GM12878 (cell line): ENCODE measurements around the gene RPS28. TPM values are rescaled to one million over a fixed set of nuclear protein-coding genes. Genes with fewer than 3 reads are reported as not detected.

ENCODE experiments used
- ATAC-seq: fragments of 200-7000 bp; cut with Tn5 transposase; 3 replicates; pipeline ENCODE4 v1.9.1; 2020; ENCODE audit warnings: mild to moderate bottlenecking, moderate library complexity
- BruUV-seq: library from RNA; stranded (reverse); fragments of 400-500 nt; replicated peaks from 2 replicates; lab custom pipeline; 2021; lab: Mats Ljungman, UMichigan
- CTCF ChIA-PET: fragments of 300-600 bp; sonication (Branson Sonifier 250); formaldehyde crosslinking; extraction: SDS; loops from one replicate; lab custom pipeline; 2021; ENCODE audit warnings: inconsistent platforms; lab: Yijun Ruan, JAX
- POLR2A ChIA-PET: fragments of 350-600 bp; formaldehyde crosslinking; extraction: SDS; loops from one replicate; lab custom pipeline; 2021; ENCODE audit warnings: inconsistent platforms; lab: Charles Lee
- RAD21 ChIA-PET: fragments of 300-600 bp; sonication (Branson Sonifier 250); formaldehyde crosslinking; loops from one replicate; lab custom pipeline; 2023; ENCODE audit warnings: antibody characterized with exemption; ENCODE audit not compliant: unreplicated experiment; lab: Charles Lee
- SMC1A ChIA-PET: fragments of 300-600 bp; sonication (Branson Sonifier 250); formaldehyde crosslinking; loops from one replicate; lab custom pipeline; 2023; ENCODE audit not compliant: unreplicated experiment, uncharacterized antibody; lab: Charles Lee
- DNase-seq: peaks from one replicate; pipeline ENCODE4 v3.0.0-alpha.2; 2011; ENCODE audit warnings: low read depth, low spot score
- FAIRE-seq: peaks from 3 replicates; lab custom pipeline; 2011; peaks lifted over from hg19 to GRCh38; lab: Jason Lieb, UNC
- H2AFZ ChIP-seq: 2 replicates; pipeline ENCODE4 v1.6.0; 2011; ENCODE audit warnings: low read depth, low read length, control low read depth; ENCODE audit not compliant: control insufficient read depth
- H3K27ac ChIP-seq: 2 replicates; pipeline ENCODE4 v1.5.1; 2011; ENCODE audit warnings: control low read depth; ENCODE audit not compliant: control insufficient read depth, insufficient read depth
- H3K27me3 ChIP-seq, 2 experiments: replicated peaks in 1 of 2; 2 replicates each; pipeline versions ENCODE4 v1.6.0 to v1.6.1; 2011; ENCODE audit warnings: low read length in 1 of 2; ENCODE audit not compliant: control insufficient read depth in 2 of 2, insufficient read depth in 2 of 2
- H3K36me3 ChIP-seq, 2 experiments: 2 replicates each; pipeline ENCODE4 v1.5.1; 2011; ENCODE audit warnings: low read length in 1 of 2; ENCODE audit not compliant: control insufficient read depth in 2 of 2, insufficient read depth in 2 of 2
- H3K4me1 ChIP-seq: 2 replicates; pipeline ENCODE4 v1.6.1; 2011; ENCODE audit warnings: mild to moderate bottlenecking, low read length, moderate library complexity, mixed read lengths; ENCODE audit not compliant: control insufficient read depth, insufficient read depth
- H3K4me2 ChIP-seq: 2 replicates; pipeline ENCODE4 v1.6.0; 2011; ENCODE audit warnings: control low read depth; ENCODE audit not compliant: control insufficient read depth, insufficient read depth
- H3K4me3 ChIP-seq: fragments of 200-600 bp; sonication (generic); 2 replicates; pipeline ENCODE4 v1.5.1; 2016
- H3K79me2 ChIP-seq: 2 replicates; pipeline ENCODE4 v1.6.0; 2011; ENCODE audit warnings: low read length; ENCODE audit not compliant: control insufficient read depth, insufficient read depth
- H3K9ac ChIP-seq: 2 replicates; pipeline ENCODE4 v1.8.0; 2011; ENCODE audit warnings: low read length, control low read depth, mixed read lengths; ENCODE audit not compliant: control insufficient read depth, insufficient read depth
- H3K9me3 ChIP-seq: replicated peaks from 3 replicates; pipeline ENCODE4 v1.5.1; 2011; ENCODE audit warnings: mild to moderate bottlenecking, low read length; ENCODE audit not compliant: control insufficient read depth, insufficient read depth
- H4K20me1 ChIP-seq: 2 replicates; pipeline ENCODE4 v1.6.0; 2011; ENCODE audit not compliant: control insufficient read depth, insufficient read depth
- BRCA1 ChIP-seq: IDR thresholded peaks from 2 replicates; pipeline ENCODE4 v1.6.1; 2011; ENCODE audit warnings: low read depth, low read length, improper control_type of control experiment
- CTCF ChIP-seq, 3 experiments: IDR thresholded peaks in 2 of 3; conservative IDR thresholded peaks in 1 of 3; 2 replicates each; pipeline ENCODE4 v1.5.1; 2011; ENCODE audit warnings: low read depth in 3 of 3, low read length in 3 of 3, mild to moderate bottlenecking in 3 of 3, control low read depth in 2 of 3, moderate library complexity in 2 of 3, inconsistent platforms in 1 of 3, mixed read lengths in 1 of 3; ENCODE audit not compliant: control insufficient read depth in 2 of 3, insufficient read depth in 1 of 3; ENCODE audit errors: extremely low read depth in 1 of 3
- MEF2A ChIP-seq: IDR thresholded peaks from 2 replicates; pipeline ENCODE4 v1.6.1; 2011; ENCODE audit warnings: low read depth, mild to moderate bottlenecking, low read length, moderate library complexity; ENCODE audit not compliant: insufficient read depth
- MYB ChIP-seq: fragments of 150-350 bp; IDR thresholded peaks from 2 replicates; pipeline ENCODE4 v1.6.1; 2014; ENCODE audit warnings: mild to moderate bottlenecking, low read depth, low read length, borderline replicate concordance
- MYC ChIP-seq: IDR thresholded peaks from 2 replicates; pipeline ENCODE4 v1.6.1; 2011; ENCODE audit warnings: mild to moderate bottlenecking, low read length, moderate library complexity, inconsistent platforms; ENCODE audit not compliant: insufficient read depth, insufficient replicate concordance, insufficient read length, severe bottlenecking
- NKRF ChIP-seq: fragments of 450-650 bp; conservative IDR thresholded peaks from 2 replicates; pipeline ENCODE4 v1.6.1; 2017; ENCODE audit warnings: mild to moderate bottlenecking, moderate library complexity
- POLR2A ChIP-seq: IDR thresholded peaks from 2 replicates; pipeline ENCODE4 v1.6.1; 2011; ENCODE audit warnings: low read depth, mild to moderate bottlenecking, low read length
- SMAD1 ChIP-seq: fragments of 450-650 bp; IDR thresholded peaks from 2 replicates; pipeline ENCODE4 v1.6.1; 2018; ENCODE audit warnings: mild to moderate bottlenecking, low read depth; ENCODE audit not compliant: partially characterized antibody
- ZNF207 ChIP-seq: fragments of 450-650 bp; IDR thresholded peaks from 2 replicates; pipeline ENCODE4 v1.6.1; 2014; ENCODE audit warnings: antibody characterized with exemption, mild to moderate bottlenecking, borderline replicate concordance
- ZSCAN29 ChIP-seq: fragments of 450-650 bp; IDR thresholded peaks from 2 replicates; pipeline ENCODE4 v1.6.1; 2017; ENCODE audit warnings: mild to moderate bottlenecking, moderate library complexity
- WGBS: methylation state at CpG from one replicate; pipeline ENCODE4 v1.1.6; 2016; ENCODE audit warnings: low lambda C conversion rate; ENCODE audit not compliant: insufficient replicate concordance, insufficient coverage; ENCODE audit errors: missing lambda C conversion rate; 5-methylcytosine and 5-hydroxymethylcytosine counted together
- in situ Hi-C: fragments of 300-500 bp; cut with MboI; formaldehyde crosslinking; loops from 9 replicates; pipeline ENCODE4 v1.14.3; 2018; ENCODE audit warnings: mixed read lengths
- intact Hi-C: fragments of 100-400 bp; cut with micrococcal nuclease; formaldehyde crosslinking; loops from one replicate; pipeline ENCODE4 v1.14.2; 2022; ENCODE audit not compliant: unreplicated experiment
- polyA plus RNA-seq, 11 experiments: library from polyadenylated mRNA; depleted of rRNA in 4 of 11; unstranded in 6 of 11; stranded (reverse) in 5 of 11; fragments of >200 nt; fragmentation: Nextera tagmentation in 4 of 11; fragmentation: Illumina TruSeq in 1 of 11; extraction: Ambion mirVana in 4 of 11; extraction: Trizol in 1 of 11; gene quantifications; 1 replicate in 1 of 11; 2 replicates in 10 of 11; pipeline versions ENCODE4 v1.2.1 to v1.2.3, GENCODE V29; 2011 to 2016; ENCODE audit warnings: inconsistent platforms in 2 of 11, missing spikeins in 2 of 11, low read depth in 1 of 11
- total RNA-seq, 4 experiments: library from RNA; depleted of rRNA in 3 of 4; stranded (reverse); fragments of >200 nt in 3 of 4; fragmentation: Illumina TruSeq in 1 of 4; extraction: Trizol in 1 of 4; gene quantifications; 2 replicates each; pipeline versions ENCODE4 v1.2.1 to v1.2.3, GENCODE V29; 2013 to 2021

The RPS28 gene
- total and polyA plus RNA-seq, 10 of the 15 experiments (the other 5 are each of a cell fraction or from before 2014, with no cell fraction given), result 422 to 3,905 (median 1,580) TPM

GRCh38 chr19:8325454-8325853 is 4.2 kb downstream of the RPS28 start:
- TF ChIP-seq NKRF, result no peak
- ChIA-PET RAD21 (interaction anchor here (0.7 kb wide), 1 partner anchor 65 kb away, joined by 3 read pairs; no protein-coding TSS in a partner anchor), POLR2A (interaction anchor here (0.6 kb wide), 2 partner anchors 107 to 927 kb away, joined by 4 to 7 read pairs; no protein-coding TSS in a partner anchor), CTCF (interaction anchor here (0.6 to 1.6 kb wide), 3 partner anchors 32 to 491 kb away, joined by 3 to 5 read pairs (median 4); partner anchors contain the start of gene MYO1F), SMC1A (interaction anchor here (0.6 kb wide), 1 partner anchor 56 kb away, joined by 3 read pairs; no protein-coding TSS in a partner anchor)
- Histone ChIP-seq H3K9me3 (no peaks in the 10 kb centered on the region), H3K27me3 (no peaks in the 10 kb centered on the region), H3K9ac (no peak overlapping the region), H2AFZ (no peak overlapping the region), H3K4me1 (peaks cover 21% of the 10 kb centered on the region), H3K27ac (no peak overlapping the region), H3K36me3 (peaks cover 5 to 10% of the 10 kb centered on the region in 2 experiments), H4K20me1 (no peaks in the 10 kb centered on the region), H3K79me2 (peaks cover 27% of the 10 kb centered on the region), H3K4me2 (no peak overlapping the region), H3K4me3 (no peak overlapping the region)
- in situ Hi-C loops, result no loop called here
- no TSS peak for BruUV-seq
- WGBS, result 39% methylated on average over 3 of the region's 3 CpGs
- no peak for ATAC-seq
- FAIRE-seq, result no peak
- DNase-seq, result no peak
- intact Hi-C loops, result no loop called here

- H4K20me1 ChIP-seq, result no peaks in the 10 kb centered on the region
- BruUV-seq, result no TSS peak
- ChIA-PET RAD21 (no interaction called here), CTCF (interaction anchor here (0.6 kb wide), 1 partner anchor 248 kb away, joined by 3 read pairs; no protein-coding TSS in a partner anchor), SMC1A (no interaction called here), POLR2A (no interaction called here)
- H3K4me2 ChIP-seq, result no peak overlapping the region
- peaks cover 0 to 3% of the 10 kb centered on the region in 2 experiments; a peak in 3 of 4 replicates for H3K27me3 ChIP-seq
- no peaks in the 10 kb centered on the region for H3K79me2 ChIP-seq
- H3K4me1 ChIP-seq, result no peaks in the 10 kb centered on the region
- intact Hi-C loops, result no loop called here
- no peak overlapping the region for H2AFZ ChIP-seq
- no peaks in the 10 kb centered on the region for H3K36me3 ChIP-seq
- 14% methylated on average over 3 of the region's 3 CpGs for WGBS
- ATAC-seq (no peak), FAIRE-seq (no peak), DNase-seq (no peak)
- no peak overlapping the region for H3K27ac ChIP-seq
- no peaks in the 10 kb centered on the region for H3K9me3 ChIP-seq
- in situ Hi-C loops, result no loop called here
- H3K9ac ChIP-seq, result no peak overlapping the region
- no peak overlapping the region for H3K4me3 ChIP-seq
- no peak for TF ChIP-seq ZSCAN29
- TF ChIP-seq MYB, result no peak
- no peak for TF ChIP-seq ZNF207
- no peak for TF ChIP-seq MYC
- no peak for TF ChIP-seq POLR2A
- no peak for TF ChIP-seq CTCF (IDR thresholded peaks at IDR 0.05 in 2 of 3, conservative IDR thresholded peaks at IDR 0.05 in 1 of 3; ENCODE audit: control insufficient read depth in 2 of 3, extremely low read depth in 1 of 3, insufficient read depth in 1 of 3, low read depth in 3 of 3, low read length in 3 of 3)
- TF ChIP-seq MEF2A, result no peak
- no peak for TF ChIP-seq SMAD1
- no peak for TF ChIP-seq BRCA1
Measured at GRCh38 chr19:8329996-8330395, 8.7 kb downstream of the RPS28 start.
